AG09319 (cell line): ENCODE data around the gene PPP1R37.
A peak's percentile ranks its signal among the peaks of the same experiment; 100 is the strongest.

Experiments
- DNase-seq: peaks from one replicate; pipeline ENCODE4 v3.0.0-alpha.2; 2010; ENCODE audit warnings: low read depth; ENCODE audit errors: extremely low read depth
- TF ChIP-seq, protein P1 (sequence below): IDR thresholded peaks from 2 replicates; pipeline ENCODE4 v1.5.1; 2011; ENCODE audit warnings: low read depth, mild to moderate bottlenecking, inconsistent platforms, low read length, moderate library complexity

Gene PPP1R37

GRCh38 chr19:45091031-45091923 lies 1.7 kb upstream of the PPP1R37 start:
- TF ChIP-seq, protein P1, sequence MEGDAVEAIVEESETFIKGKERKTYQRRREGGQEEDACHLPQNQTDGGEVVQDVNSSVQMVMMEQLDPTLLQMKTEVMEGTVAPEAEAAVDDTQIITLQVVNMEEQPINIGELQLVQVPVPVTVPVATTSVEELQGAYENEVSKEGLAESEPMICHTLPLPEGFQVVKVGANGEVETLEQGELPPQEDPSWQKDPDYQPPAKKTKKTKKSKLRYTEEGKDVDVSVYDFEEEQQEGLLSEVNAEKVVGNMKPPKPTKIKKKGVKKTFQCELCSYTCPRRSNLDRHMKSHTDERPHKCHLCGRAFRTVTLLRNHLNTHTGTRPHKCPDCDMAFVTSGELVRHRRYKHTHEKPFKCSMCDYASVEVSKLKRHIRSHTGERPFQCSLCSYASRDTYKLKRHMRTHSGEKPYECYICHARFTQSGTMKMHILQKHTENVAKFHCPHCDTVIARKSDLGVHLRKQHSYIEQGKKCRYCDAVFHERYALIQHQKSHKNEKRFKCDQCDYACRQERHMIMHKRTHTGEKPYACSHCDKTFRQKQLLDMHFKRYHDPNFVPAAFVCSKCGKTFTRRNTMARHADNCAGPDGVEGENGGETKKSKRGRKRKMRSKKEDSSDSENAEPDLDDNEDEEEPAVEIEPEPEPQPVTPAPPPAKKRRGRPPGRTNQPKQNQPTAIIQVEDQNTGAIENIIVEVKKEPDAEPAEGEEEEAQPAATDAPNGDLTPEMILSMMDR, result no peak
- peak; percentile 97 for DNase-seq

GRCh38 chr19:45094137-45094536 lies 1.2 kb downstream of the PPP1R37 start:
- TF ChIP-seq, protein P1, result no peak
- DNase-seq, result no peak

DNA sequence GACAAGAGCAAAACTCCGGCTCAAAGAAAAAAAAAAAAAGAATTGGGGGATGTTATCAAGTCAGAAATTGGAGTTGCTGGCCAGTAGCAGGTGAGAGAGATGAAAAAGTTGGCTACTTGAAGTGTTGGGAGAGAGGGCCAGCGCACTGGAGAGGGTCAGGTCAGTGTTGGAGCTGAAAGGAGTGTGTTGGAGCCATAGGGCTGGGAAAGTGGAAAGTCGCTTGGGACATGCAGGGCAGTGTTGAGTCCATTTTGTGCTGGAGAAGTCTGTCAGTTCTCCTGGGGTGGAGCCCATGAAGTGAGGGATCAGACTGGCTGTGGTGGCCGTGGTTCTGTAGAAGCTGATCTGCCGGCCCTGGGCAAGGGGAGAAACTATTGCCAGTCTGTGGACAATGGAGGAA lies 1.7 kb downstream of the PPP1R37 start:
- DNase-seq, result no peak
- TF ChIP-seq, protein P1, result no peak

GRCh38 chr19:45095496-45096413 lies 2.8 kb downstream of the PPP1R37 start:
- no peak for DNase-seq
- TF ChIP-seq, protein P1, result no peak

DNA sequence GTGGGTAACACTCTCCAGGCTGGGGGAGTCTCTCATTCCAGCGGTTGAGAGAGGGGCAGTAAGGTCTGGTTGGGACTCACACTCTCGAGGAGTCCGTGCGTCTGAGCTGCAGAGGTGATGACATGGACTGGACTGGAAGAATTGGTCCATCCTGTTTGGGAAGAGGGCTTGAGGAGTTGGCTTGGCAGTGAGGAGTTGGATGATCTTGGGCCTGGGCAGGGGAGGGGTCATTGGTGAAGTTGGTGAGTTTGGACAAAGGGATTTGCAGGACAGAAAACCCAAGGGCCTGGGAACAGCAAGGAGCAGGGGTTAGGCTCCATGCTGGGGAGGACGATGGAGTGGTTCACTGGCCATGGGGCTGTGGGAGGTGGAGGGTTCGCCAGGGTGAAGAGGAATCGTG lies 3.7 kb downstream of the PPP1R37 start:
- DNase-seq, result no peak
- TF ChIP-seq, protein P1, result no peak

GRCh38 chr19:45097450-45097775 lies 4.4 kb downstream of the PPP1R37 start:
- TF ChIP-seq, protein P1, result no peak
- no peak for DNase-seq
